Activated naive CD4-positive, alpha-beta T cell treated with anti-CD3 and anti-CD28 coated beads for 36 hours (primary cell): ENCODE results near the gene LACTBL1. TPM values are rescaled to one million over a fixed set of nuclear protein-coding genes. Genes with fewer than 3 reads are reported as not detected.

Experiments
- CTCF ChIA-PET: fragments of 350-600 bp; sonication (Branson Sonifier 250); formaldehyde crosslinking; loops from one replicate; lab custom pipeline; 2021; ENCODE audit warnings: antibody characterized with exemption; lab: Charles Lee
- DNase-seq: peaks from one replicate; pipeline ENCODE4 v3.0.0-alpha.2; 2020
- H3K27ac Mint-ChIP-seq: one replicate; pipeline ENCODE4 v1.8.0; 2021; ENCODE audit warnings: mild to moderate bottlenecking, mixed read lengths
- H3K27me3 Mint-ChIP-seq: one replicate; pipeline ENCODE4 v1.8.0; 2021; ENCODE audit warnings: low read depth, mixed read lengths
- H3K36me3 Mint-ChIP-seq: one replicate; pipeline ENCODE4 v1.8.0; 2021; ENCODE audit warnings: low read depth, mixed read lengths
- H3K4me1 Mint-ChIP-seq: one replicate; pipeline ENCODE4 v1.8.0; 2021; ENCODE audit warnings: low read depth, mixed read lengths
- H3K4me3 Mint-ChIP-seq: one replicate; pipeline ENCODE4 v1.8.0; 2021; ENCODE audit warnings: mild to moderate bottlenecking, moderate library complexity, mixed read lengths
- H3K9me3 Mint-ChIP-seq: one replicate; pipeline ENCODE4 v1.8.0; 2021; ENCODE audit warnings: mixed read lengths
- intact Hi-C: fragments of 100-400 bp; cut with micrococcal nuclease; formaldehyde crosslinking; loops from one replicate; pipeline ENCODE4 v1.15.1; 2023
- total RNA-seq, 2 experiments: library from RNA; stranded (reverse); gene quantifications; one replicate each; pipeline ENCODE4 v1.2.3, GENCODE V29; 2021

Gene LACTBL1
- total RNA-seq, 2 experiments from 2014 or later, result not detected

- Mint-ChIP-seq H3K27ac (no peak overlapping the region), H3K4me3 (no peak overlapping the region), H3K9me3 (no peaks in the 10 kb centered on the region), H3K4me1 (no peaks in the 10 kb centered on the region), H3K27me3 (peaks cover 3% of the 10 kb centered on the region), H3K36me3 (no peaks in the 10 kb centered on the region)
- intact Hi-C loops, result no loop called here
- CTCF ChIA-PET, result interaction anchor here (0.6 kb wide), 1 partner anchor 1048 kb away, joined by 3 read pairs; no protein-coding TSS in a partner anchor
- no peak for DNase-seq
These were observed 57.4 kb downstream of the LACTBL1 start for GRCh38 chr1:22915231-22915630.

GRCh38 chr1:22914633-22915217 lies 57.9 kb downstream of the LACTBL1 start:
- peaks cover 3% of the 10 kb centered on the region for H3K27me3 Mint-ChIP-seq
- CTCF ChIA-PET, result interaction anchor here (0.6 kb wide), 1 partner anchor 1047 kb away, joined by 3 read pairs; no protein-coding TSS in a partner anchor
- no peak for DNase-seq
- H3K27ac Mint-ChIP-seq, result no peak overlapping the region
- H3K36me3 Mint-ChIP-seq, result no peaks in the 10 kb centered on the region
- intact Hi-C loops, result no loop called here
- no peak overlapping the region for H3K4me3 Mint-ChIP-seq
- H3K9me3 Mint-ChIP-seq, result no peaks in the 10 kb centered on the region
- no peaks in the 10 kb centered on the region for H3K4me1 Mint-ChIP-seq

GRCh38 chr1:22914156-22914555 lies 58.5 kb downstream of the LACTBL1 start:
- intact Hi-C loops, result no loop called here
- Mint-ChIP-seq H3K36me3 (no peaks in the 10 kb centered on the region), H3K27me3 (peaks cover 3% of the 10 kb centered on the region), H3K9me3 (no peaks in the 10 kb centered on the region), H3K4me1 (no peaks in the 10 kb centered on the region), H3K27ac (no peak overlapping the region), H3K4me3 (no peak overlapping the region)
- CTCF ChIA-PET, result no interaction called here
- DNase-seq, result no peak

GRCh38 chr1:22913421-22914141 lies 59.1 kb downstream of the LACTBL1 start:
- CTCF ChIA-PET, result no interaction called here
- intact Hi-C loops, result no loop called here
- H3K9me3 Mint-ChIP-seq, result no peaks in the 10 kb centered on the region
- no peaks in the 10 kb centered on the region for H3K4me1 Mint-ChIP-seq
- H3K4me3 Mint-ChIP-seq, result no peak overlapping the region
- no peaks in the 10 kb centered on the region for H3K36me3 Mint-ChIP-seq
- peaks cover 3% of the 10 kb centered on the region for H3K27me3 Mint-ChIP-seq
- no peak for DNase-seq
- H3K27ac Mint-ChIP-seq, result no peak overlapping the region

- CTCF ChIA-PET, result no interaction called here
- H3K36me3 Mint-ChIP-seq, result no peaks in the 10 kb centered on the region
- no peaks in the 10 kb centered on the region for H3K9me3 Mint-ChIP-seq
- H3K27me3 Mint-ChIP-seq, result peaks cover 3% of the 10 kb centered on the region
- H3K4me1 Mint-ChIP-seq, result no peaks in the 10 kb centered on the region
- DNase-seq, result no peak
- H3K4me3 Mint-ChIP-seq, result no peak overlapping the region
- intact Hi-C loops, result no loop called here
- H3K27ac Mint-ChIP-seq, result no peak overlapping the region
These were observed 60.4 kb downstream of the LACTBL1 start for GRCh38 chr1:22912311-22912710.

- Mint-ChIP-seq H3K4me3 (no peak overlapping the region), H3K4me1 (no peaks in the 10 kb centered on the region), H3K27ac (no peak overlapping the region), H3K36me3 (no peaks in the 10 kb centered on the region), H3K9me3 (no peaks in the 10 kb centered on the region), H3K27me3 (peaks cover 3% of the 10 kb centered on the region)
- CTCF ChIA-PET, result no interaction called here
- intact Hi-C loops, result no loop called here
- DNase-seq, result no peak
These were observed 61.5 kb downstream of the LACTBL1 start for GRCh38 chr1:22910986-22911651.

- no peak for DNase-seq
- H3K9me3 Mint-ChIP-seq, result no peaks in the 10 kb centered on the region
- H3K4me3 Mint-ChIP-seq, result no peak overlapping the region
- intact Hi-C loops, result no loop called here
- H3K27me3 Mint-ChIP-seq, result peaks cover 3% of the 10 kb centered on the region
- no peaks in the 10 kb centered on the region for H3K36me3 Mint-ChIP-seq
- CTCF ChIA-PET, result no interaction called here
- no peaks in the 10 kb centered on the region for H3K4me1 Mint-ChIP-seq
- no peak overlapping the region for H3K27ac Mint-ChIP-seq
These were observed 62.4 kb downstream of the LACTBL1 start for GRCh38 chr1:22910286-22910685.

- no peak overlapping the region for H3K27ac Mint-ChIP-seq
- no peaks in the 10 kb centered on the region for H3K4me1 Mint-ChIP-seq
- DNase-seq, result no peak
- H3K4me3 Mint-ChIP-seq, result no peak overlapping the region
- no peaks in the 10 kb centered on the region for H3K27me3 Mint-ChIP-seq
- H3K9me3 Mint-ChIP-seq, result no peaks in the 10 kb centered on the region
- CTCF ChIA-PET, result no interaction called here
- no peaks in the 10 kb centered on the region for H3K36me3 Mint-ChIP-seq
- intact Hi-C loops, result no loop called here
These were observed 63.7 kb downstream of the LACTBL1 start for GRCh38 chr1:22908880-22909426.

GRCh38 chr1:22907528-22907927 lies 65.1 kb downstream of the LACTBL1 start:
- Mint-ChIP-seq H3K9me3 (no peaks in the 10 kb centered on the region), H3K4me3 (no peak overlapping the region), H3K4me1 (no peaks in the 10 kb centered on the region), H3K27me3 (no peaks in the 10 kb centered on the region), H3K36me3 (no peaks in the 10 kb centered on the region), H3K27ac (no peak overlapping the region)
- CTCF ChIA-PET, result no interaction called here
- no peak for DNase-seq
- intact Hi-C loops, result no loop called here

GRCh38 chr1:22906968-22907367 lies 65.7 kb downstream of the LACTBL1 start:
- Mint-ChIP-seq H3K9me3 (no peaks in the 10 kb centered on the region), H3K4me1 (no peaks in the 10 kb centered on the region), H3K4me3 (no peak overlapping the region), H3K36me3 (no peaks in the 10 kb centered on the region), H3K27me3 (no peaks in the 10 kb centered on the region), H3K27ac (no peak overlapping the region)
- DNase-seq, result no peak
- CTCF ChIA-PET, result no interaction called here
- intact Hi-C loops, result no loop called here

- H3K27me3 Mint-ChIP-seq, result peaks cover 2% of the 10 kb centered on the region
- no peak for DNase-seq
- CTCF ChIA-PET, result no interaction called here
- H3K36me3 Mint-ChIP-seq, result no peaks in the 10 kb centered on the region
- H3K27ac Mint-ChIP-seq, result no peak overlapping the region
- H3K4me3 Mint-ChIP-seq, result no peak overlapping the region
- intact Hi-C loops, result no loop called here
- H3K4me1 Mint-ChIP-seq, result no peaks in the 10 kb centered on the region
- H3K9me3 Mint-ChIP-seq, result no peaks in the 10 kb centered on the region
These were observed 69.6 kb downstream of the LACTBL1 start for GRCh38 chr1:22903113-22903512.
